T-cell (primary cell): ENCODE measurements around the gene MAPT. TPM values are rescaled to one million over a fixed set of nuclear protein-coding genes. Genes with fewer than 3 reads are reported as not detected.

Experiments used
- ATAC-seq, 4 experiments: fragments of 200-7000 bp in 3 of 4; fragments of 150-1000 bp in 1 of 4; cut with Tn5 transposase; replicated peaks in 1 of 4; 1 replicate in 3 of 4; 2 replicates in 1 of 4; pipeline ENCODE4 v1.10.0; 2021; ENCODE audit warnings: moderate library complexity in 3 of 4, mild to moderate bottlenecking in 2 of 4, moderate number of reproducible peaks in 1 of 4
- CTCF ChIA-PET, 2 donors: fragments of 300-600 bp; sonication (Branson Sonifier 250); formaldehyde crosslinking; loops; one replicate each; lab custom pipeline; 2022; ENCODE audit warnings: antibody characterized with exemption in 2 of 2; lab: Charles Lee
- POLR2A ChIA-PET, 2 donors: fragments of 300-600 bp; sonication (Branson Sonifier 250); formaldehyde crosslinking; loops; one replicate each; lab custom pipeline; 2022; ENCODE audit warnings: antibody characterized with exemption in 2 of 2; lab: Charles Lee
- DNase-seq, 35 experiments: peaks; one replicate each; pipeline versions ENCODE4 v3.0.0 to v3.0.0-alpha.2; 2013 to 2023
- H3K27ac ChIP-seq: one replicate; pipeline ENCODE4 v1.5.1; 2013; ENCODE audit warnings: low read length
- H3K27me3 ChIP-seq, 2 experiments: replicated peaks in 1 of 2; 1 replicate in 1 of 2; 2 replicates in 1 of 2; pipeline versions ENCODE4 v1.6.1 to v1.7.0; 2013; ENCODE audit warnings: low read length in 1 of 2, mixed read lengths in 1 of 2; ENCODE audit not compliant: control insufficient read depth in 2 of 2, insufficient read depth in 2 of 2; ENCODE audit errors: extremely low read depth in 1 of 2
- H3K36me3 ChIP-seq, 2 donors: 1 replicate in 1 of 2; 2 replicates in 1 of 2; pipeline versions ENCODE4 v1.6.1 to v1.7.0; 2013; ENCODE audit warnings: low read length in 1 of 2; ENCODE audit not compliant: control insufficient read depth in 2 of 2, insufficient read depth in 1 of 2; ENCODE audit errors: extremely low read depth in 1 of 2
- H3K4me1 ChIP-seq, 2 experiments: 1 replicate in 1 of 2; 2 replicates in 1 of 2; pipeline versions ENCODE4 v1.6.1 to v1.7.0; 2013; ENCODE audit warnings: low read length in 2 of 2, mixed read lengths in 1 of 2; ENCODE audit not compliant: insufficient read depth in 2 of 2, control insufficient read depth in 1 of 2; ENCODE audit errors: extremely low read depth in 1 of 2
- H3K4me3 ChIP-seq, 2 donors: 1 replicate in 1 of 2; 2 replicates in 1 of 2; pipeline versions ENCODE4 v1.5.1 to v1.7.0; 2013; ENCODE audit warnings: mild to moderate bottlenecking in 2 of 2, low read length in 1 of 2, moderate library complexity in 1 of 2; ENCODE audit not compliant: control insufficient read depth in 1 of 2; ENCODE audit errors: extremely low read depth in 1 of 2
- H3K9me3 ChIP-seq: 2 replicates; pipeline ENCODE4 v1.7.0; 2013
- H3K27ac Mint-ChIP-seq, 2 donors: one replicate each; pipeline ENCODE4 v1.8.0; 2020 to 2021; ENCODE audit warnings: mild to moderate bottlenecking in 2 of 2, mixed read lengths in 2 of 2
- H3K27me3 Mint-ChIP-seq, 2 donors: one replicate each; pipeline ENCODE4 v1.8.0; 2021 to 2022; ENCODE audit warnings: mixed read lengths in 2 of 2
- H3K36me3 Mint-ChIP-seq: one replicate; pipeline ENCODE4 v1.8.0; 2021; ENCODE audit warnings: mixed read lengths
- H3K4me1 Mint-ChIP-seq, 3 donors: one replicate each; pipeline ENCODE4 v1.8.0; 2020 to 2022; ENCODE audit warnings: mixed read lengths in 3 of 3, mild to moderate bottlenecking in 1 of 3
- H3K4me3 Mint-ChIP-seq, 3 donors: one replicate each; pipeline ENCODE4 v1.8.0; 2020 to 2022; ENCODE audit warnings: mild to moderate bottlenecking in 3 of 3, mixed read lengths in 3 of 3, moderate library complexity in 3 of 3
- H3K9me3 Mint-ChIP-seq, 3 donors: one replicate each; pipeline ENCODE4 v1.8.0; 2020 to 2022; ENCODE audit warnings: mixed read lengths in 3 of 3
- WGBS: methylation state at CpG from one replicate; pipeline ENCODE4 v1.1.5; 2013; ENCODE audit warnings: missing lambda C conversion rate; ENCODE audit not compliant: insufficient coverage; 5-methylcytosine and 5-hydroxymethylcytosine counted together
- total RNA-seq, 35 experiments: library from RNA in 6 of 35; stranded (reverse) in 6 of 35; fragments of 120-200 nt in 1 of 35; gene quantifications; one replicate each; pipeline versions ENCODE4 v1.2.1 to v1.2.4 and lab custom pipeline; 2013 to 2026

Gene MAPT
- total RNA-seq, 5 donors from 2014 or later (not counting 1 experiment from before 2014, with no cell fraction given), result 0.86 to 1.8 (median 1.2) TPM

DNA sequence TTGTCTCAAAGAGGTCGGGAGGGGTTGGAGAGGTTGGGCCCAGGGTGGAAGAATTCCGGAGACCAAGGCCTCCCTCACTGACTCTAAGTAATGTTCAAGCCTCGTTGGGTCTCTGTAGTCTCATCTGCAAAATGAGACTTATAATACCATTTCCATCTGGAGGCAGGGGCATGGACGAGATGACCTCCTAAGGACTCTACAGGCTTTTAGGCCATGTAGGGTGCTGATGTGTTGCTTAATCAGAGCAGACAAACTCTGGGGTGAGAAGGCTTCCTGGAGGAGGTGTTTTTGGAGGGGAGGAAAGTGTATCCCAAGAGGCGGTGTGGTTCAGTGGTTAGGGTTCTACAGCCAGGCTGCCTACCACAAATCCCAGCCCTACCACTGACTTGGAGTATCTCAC lies 46.6 kb upstream of the MAPT start:
- Histone ChIP-seq H3K4me3 (no peak overlapping the region), H3K27ac (no peak overlapping the region), H3K27me3 (peaks cover 0 to 42% of the 10 kb centered on the region in 2 experiments), H3K36me3 (no peaks in the 10 kb centered on the region), H3K4me1 (peaks cover 0 to 3% of the 10 kb centered on the region in 2 experiments), H3K9me3 (no peaks in the 10 kb centered on the region)
- Mint-ChIP-seq H3K4me1 (peaks cover 0 to 4% (median 4%) of the 10 kb centered on the region in 3 donors), H3K36me3 (no peaks in the 10 kb centered on the region), H3K9me3 (no peaks in the 10 kb centered on the region), H3K27ac (no peak overlapping the region), H3K27me3 (peaks cover 7 to 23% of the 10 kb centered on the region in 2 donors), H3K4me3 (no peak overlapping the region)
- ATAC-seq (no peak), DNase-seq (no peak)
- WGBS, result no CpG with 5 or more reads among the region's 5 CpGs
- ChIA-PET CTCF (no interaction called here), POLR2A (no interaction called here)

DNA sequence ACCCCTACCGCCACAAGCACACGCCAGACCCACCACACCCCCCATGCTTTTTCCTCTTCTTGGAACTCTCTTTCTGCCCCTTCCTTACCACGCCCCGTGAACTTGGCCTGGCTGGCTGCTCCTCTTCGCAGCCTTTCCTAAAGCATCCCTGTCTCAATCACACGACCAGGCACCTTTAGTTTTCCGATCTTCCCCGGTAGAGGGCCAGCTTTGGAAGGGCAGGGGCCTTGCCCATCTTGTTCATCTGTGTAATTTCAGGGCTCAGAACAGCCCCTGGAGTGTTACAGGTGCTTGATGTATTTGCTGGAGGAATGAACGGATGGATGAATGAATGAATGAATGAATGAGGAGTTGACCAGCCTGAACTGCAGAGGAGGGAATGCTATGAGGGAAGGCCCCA lies 45.9 kb upstream of the MAPT start:
- Histone ChIP-seq H3K4me1 (peaks cover 0 to 10% of the 10 kb centered on the region in 2 experiments), H3K9me3 (no peaks in the 10 kb centered on the region), H3K4me3 (no peak overlapping the region), H3K36me3 (no peaks in the 10 kb centered on the region), H3K27me3 (peaks cover 0 to 44% of the 10 kb centered on the region in 2 experiments), H3K27ac (no peak overlapping the region)
- no peak for DNase-seq
- ChIA-PET CTCF (no interaction called here), POLR2A (no interaction called here)
- Mint-ChIP-seq H3K27me3 (peaks cover 7 to 23% of the 10 kb centered on the region in 2 donors), H3K36me3 (no peaks in the 10 kb centered on the region), H3K27ac (no peak overlapping the region), H3K4me3 (no peak overlapping the region), H3K9me3 (no peaks in the 10 kb centered on the region), H3K4me1 (peaks cover 0 to 6% (median 6%) of the 10 kb centered on the region in 3 donors)
- WGBS, result 80% methylated on average over 7 of the region's 9 CpGs
- ATAC-seq, result no peak

DNA sequence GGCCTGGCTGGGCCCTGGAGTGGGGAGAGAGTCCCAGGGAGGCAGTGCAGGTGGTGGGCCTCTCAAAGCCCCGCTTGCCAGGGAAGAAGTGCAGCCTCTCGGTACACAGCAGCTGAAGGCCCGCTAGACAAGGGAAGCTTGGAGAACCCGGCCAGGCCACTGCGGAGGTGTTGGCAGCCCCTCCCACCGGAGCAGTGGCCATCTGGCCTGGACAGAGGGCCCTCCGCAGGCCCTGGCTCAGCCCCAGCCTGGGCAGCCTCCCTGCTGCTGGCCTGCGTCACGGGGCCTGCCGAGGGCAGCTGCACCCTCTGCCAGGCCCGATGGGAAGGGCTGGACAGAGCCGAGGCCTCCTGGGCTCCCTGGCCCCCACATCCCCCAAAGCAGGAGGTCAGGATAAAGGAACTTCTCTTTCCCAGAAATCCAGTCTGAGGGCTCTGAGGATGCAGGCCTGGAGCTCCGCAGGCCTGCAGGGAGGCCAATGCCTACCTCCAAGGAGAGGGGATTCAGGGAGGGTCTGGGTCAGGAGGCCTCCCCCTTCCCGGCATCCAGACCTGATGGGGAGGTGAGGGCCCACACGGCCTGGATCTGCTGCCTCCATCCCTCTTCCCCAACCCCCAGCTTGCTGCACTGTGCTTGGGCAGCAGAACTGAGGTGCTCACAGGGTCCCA lies 45.4 kb upstream of the MAPT start:
- Mint-ChIP-seq H3K27ac (no peak overlapping the region), H3K4me3 (no peak overlapping the region), H3K4me1 (peaks cover 0 to 6% (median 6%) of the 10 kb centered on the region in 3 donors), H3K9me3 (no peaks in the 10 kb centered on the region), H3K36me3 (no peaks in the 10 kb centered on the region), H3K27me3 (peaks cover 7 to 23% of the 10 kb centered on the region in 2 donors)
- Histone ChIP-seq H3K4me1 (peaks cover 0 to 10% of the 10 kb centered on the region in 2 experiments), H3K36me3 (no peaks in the 10 kb centered on the region), H3K27ac (no peak overlapping the region), H3K9me3 (no peaks in the 10 kb centered on the region), H3K4me3 (no peak overlapping the region), H3K27me3 (peaks cover 0 to 50% of the 10 kb centered on the region in 2 experiments)
- ChIA-PET CTCF (no interaction called here), POLR2A (no interaction called here)
- ATAC-seq, result no peak
- WGBS, result 82% methylated on average over 9 of the region's 15 CpGs
- no peak for DNase-seq

DNA sequence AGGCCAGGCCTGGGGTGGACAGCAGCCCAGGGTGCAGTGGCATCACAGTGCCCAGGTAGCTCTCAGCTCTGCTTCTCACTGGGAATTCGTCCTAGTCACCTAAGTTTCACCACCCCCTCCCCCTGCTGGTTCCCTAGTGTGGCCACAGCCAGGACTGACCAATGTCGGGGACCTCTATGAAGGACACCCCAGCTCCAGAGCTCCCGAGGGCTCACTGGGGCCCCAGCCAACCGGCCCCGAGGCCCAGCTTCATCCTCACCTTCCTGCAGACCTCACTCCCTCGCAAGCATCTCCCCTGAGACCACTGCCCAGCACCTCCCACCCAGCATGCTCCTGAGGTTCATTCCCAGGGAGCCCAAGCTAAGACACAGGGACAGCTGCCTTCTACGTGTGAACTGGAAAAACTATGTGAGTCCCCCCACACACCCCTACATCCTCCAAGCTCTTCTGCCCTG lies 44.8 kb upstream of the MAPT start:
- peaks cover 0 to 10% of the 10 kb centered on the region in 2 experiments for H3K4me1 ChIP-seq
- H3K27ac Mint-ChIP-seq, result no peak overlapping the region
- H3K36me3 Mint-ChIP-seq, result no peaks in the 10 kb centered on the region
- H3K9me3 Mint-ChIP-seq, result no peaks in the 10 kb centered on the region
- POLR2A ChIA-PET, result interaction anchor here in 1 of 2 donors (0.6 kb wide), 1 partner anchor 27 kb away, joined by 4 read pairs; no protein-coding TSS in a partner anchor
- no peak for ATAC-seq
- H3K36me3 ChIP-seq, result no peaks in the 10 kb centered on the region
- peaks cover 11 to 28% of the 10 kb centered on the region in 2 donors for H3K27me3 Mint-ChIP-seq
- H3K27ac ChIP-seq, result no peak overlapping the region
- 79% methylated on average over 6 of the region's 7 CpGs for WGBS
- H3K4me3 Mint-ChIP-seq, result no peak overlapping the region
- H3K27me3 ChIP-seq, result peaks cover 0 to 56% of the 10 kb centered on the region in 2 experiments
- peaks cover 0 to 6% (median 6%) of the 10 kb centered on the region in 3 donors for H3K4me1 Mint-ChIP-seq
- DNase-seq, result no peak
- no peaks in the 10 kb centered on the region for H3K9me3 ChIP-seq
- H3K4me3 ChIP-seq, result no peak overlapping the region
- CTCF ChIA-PET, result no interaction called here

DNA sequence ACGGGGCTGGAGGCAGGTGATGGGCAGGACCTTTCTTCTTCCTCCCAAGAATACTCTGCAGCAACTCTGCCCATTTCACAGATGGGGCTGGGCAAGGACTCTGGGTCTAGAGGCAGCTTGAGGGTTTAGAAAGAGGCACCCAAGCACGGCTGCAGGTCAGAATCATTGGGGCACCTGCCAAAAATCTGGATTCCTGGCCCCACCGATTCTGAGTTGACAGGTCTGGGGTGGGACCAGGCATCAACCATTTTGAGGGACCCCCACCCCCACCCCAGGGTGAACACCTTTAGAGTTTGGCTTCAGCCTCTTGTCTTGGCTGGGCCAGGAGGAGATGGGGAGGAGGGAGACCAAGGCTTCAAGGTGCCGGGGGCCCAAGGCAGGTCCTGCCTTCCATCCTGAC lies 44.3 kb upstream of the MAPT start:
- Histone ChIP-seq H3K27me3 (peaks cover 0 to 58% of the 10 kb centered on the region in 2 experiments), H3K9me3 (no peaks in the 10 kb centered on the region), H3K4me3 (no peak overlapping the region), H3K4me1 (peaks cover 0 to 10% of the 10 kb centered on the region in 2 experiments), H3K36me3 (no peaks in the 10 kb centered on the region), H3K27ac (no peak overlapping the region)
- H3K9me3 Mint-ChIP-seq, result no peaks in the 10 kb centered on the region
- H3K27ac Mint-ChIP-seq, result no peak overlapping the region
- WGBS, result no CpG with 5 or more reads among the region's 4 CpGs
- ATAC-seq (no peak), DNase-seq (no peak)
- ChIA-PET POLR2A (interaction anchor here in 1 of 2 donors (0.6 kb wide), 1 partner anchor 27 kb away, joined by 4 read pairs; no protein-coding TSS in a partner anchor), CTCF (no interaction called here)
- H3K27me3 Mint-ChIP-seq, result peaks cover 12 to 32% of the 10 kb centered on the region in 2 donors
- no peak overlapping the region for H3K4me3 Mint-ChIP-seq
- peaks cover 0 to 6% (median 6%) of the 10 kb centered on the region in 3 donors for H3K4me1 Mint-ChIP-seq
- no peaks in the 10 kb centered on the region for H3K36me3 Mint-ChIP-seq

DNA sequence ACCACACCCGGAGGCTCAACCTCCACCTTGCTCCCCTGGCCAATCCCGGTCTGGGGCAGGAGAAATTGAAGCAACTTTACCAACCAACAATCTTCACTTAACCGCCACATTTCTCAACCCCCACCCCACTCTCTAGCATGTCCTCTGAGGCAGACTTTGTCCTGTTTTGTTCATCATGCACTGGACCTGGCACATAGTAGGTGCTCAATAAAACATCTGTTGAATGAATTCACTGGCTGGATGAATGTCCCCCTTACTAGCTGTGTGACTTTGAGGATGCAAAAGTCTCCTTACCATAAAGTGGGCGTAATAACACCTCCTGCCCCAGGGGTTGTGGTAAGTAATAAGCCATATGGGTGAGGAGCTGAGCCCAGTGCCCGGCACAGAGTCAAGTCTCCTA lies 43.9 kb upstream of the MAPT start:
- Mint-ChIP-seq H3K36me3 (no peaks in the 10 kb centered on the region), H3K4me3 (no peak overlapping the region), H3K9me3 (no peaks in the 10 kb centered on the region), H3K27me3 (peaks cover 12 to 35% of the 10 kb centered on the region in 2 donors), H3K4me1 (peaks cover 0 to 6% (median 6%) of the 10 kb centered on the region in 3 donors), H3K27ac (no peak overlapping the region)
- Histone ChIP-seq H3K36me3 (no peaks in the 10 kb centered on the region), H3K27me3 (peaks cover 0 to 63% of the 10 kb centered on the region in 2 experiments), H3K9me3 (no peaks in the 10 kb centered on the region), H3K27ac (no peak overlapping the region), H3K4me1 (peaks cover 0 to 10% of the 10 kb centered on the region in 2 experiments), H3K4me3 (no peak overlapping the region)
- POLR2A ChIA-PET, result interaction anchor here in 1 of 2 donors (0.6 kb wide), 1 partner anchor 26 kb away, joined by 4 read pairs; no protein-coding TSS in a partner anchor
- ATAC-seq (no peak), DNase-seq (no peak)
- WGBS, result 75% methylated on average over 1 of the region's 5 CpGs
- CTCF ChIA-PET, result no interaction called here
